Ishikawa (cell line): Measurements from ENCODE around the gene STX18.

Source experiments
- CEBPB ChIP-seq: IDR thresholded peaks from 2 replicates; pipeline ENCODE4 v1.6.1; 2012
- CREB1 ChIP-seq: IDR thresholded peaks from 2 replicates; pipeline ENCODE4 v1.6.1; 2012; ENCODE audit warnings: low read depth
- EGR1 ChIP-seq: IDR thresholded peaks from 2 replicates; pipeline ENCODE4 v1.6.1; 2012
- EP300 ChIP-seq: IDR thresholded peaks from 2 replicates; pipeline ENCODE4 v1.6.1; 2012; ENCODE audit warnings: borderline replicate concordance
- FOXM1 ChIP-seq: IDR thresholded peaks from 2 replicates; pipeline ENCODE4 v1.6.1; 2012; ENCODE audit warnings: low read depth, borderline replicate concordance
- NFIC ChIP-seq: IDR thresholded peaks from 2 replicates; pipeline ENCODE4 v1.6.1; 2012
- RAD21 ChIP-seq: IDR thresholded peaks from 2 replicates; pipeline ENCODE4 v1.6.1; 2012; ENCODE audit warnings: low read depth
- REST ChIP-seq: IDR thresholded peaks from 2 replicates; pipeline ENCODE4 v1.6.1; 2012; ENCODE audit warnings: low read depth, mild to moderate bottlenecking
- TAF1 ChIP-seq: IDR thresholded peaks from 2 replicates; pipeline ENCODE4 v1.6.1; 2012; ENCODE audit warnings: low read depth, mild to moderate bottlenecking
- TCF12 ChIP-seq: IDR thresholded peaks from 2 replicates; pipeline ENCODE4 v1.6.1; 2012; ENCODE audit warnings: low read depth
- TEAD4 ChIP-seq: IDR thresholded peaks from 2 replicates; pipeline ENCODE4 v1.6.1; 2012
- YY1 ChIP-seq: IDR thresholded peaks from 2 replicates; pipeline ENCODE4 v1.6.1; 2012; ENCODE audit warnings: low read depth
- ZBTB7A ChIP-seq: IDR thresholded peaks from 2 replicates; pipeline ENCODE4 v1.6.1; 2012; ENCODE audit warnings: low read depth
- TF ChIP-seq, protein P1 (sequence below): IDR thresholded peaks from 2 replicates; pipeline ENCODE4 v1.6.1; 2012
- TF ChIP-seq, protein P2 (sequence below): IDR thresholded peaks from 2 replicates; pipeline ENCODE4 v1.6.1; 2012

STX18 gene

DNA sequence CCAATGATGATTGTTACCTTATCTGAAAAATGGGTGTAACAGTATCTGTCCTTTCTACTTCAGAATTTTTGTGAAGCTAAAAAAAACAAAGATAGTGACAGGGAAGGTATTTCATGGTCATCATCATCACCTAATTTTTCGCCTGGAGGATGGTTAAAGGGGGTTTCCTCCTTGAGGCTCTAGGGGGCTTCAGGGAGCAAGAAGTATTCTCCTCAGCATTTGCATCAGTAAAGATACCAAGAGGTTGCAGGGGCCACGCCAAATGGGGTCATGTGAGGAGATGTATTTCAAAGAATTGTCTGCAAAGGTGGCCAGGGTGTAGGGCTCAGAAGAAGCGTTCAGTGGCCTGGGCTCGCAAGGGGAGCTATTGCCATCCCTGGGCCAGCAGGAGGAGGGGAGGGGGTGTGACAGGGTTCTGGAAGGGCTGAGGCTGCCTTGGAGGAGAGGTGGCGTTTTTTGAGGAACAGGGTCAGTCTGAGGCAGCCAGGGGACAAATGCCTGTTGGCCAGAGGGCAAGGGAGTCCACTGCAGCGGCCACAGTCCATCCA is 162.2 kb downstream of the STX18 start:
- TF ChIP-seq, protein P1, sequence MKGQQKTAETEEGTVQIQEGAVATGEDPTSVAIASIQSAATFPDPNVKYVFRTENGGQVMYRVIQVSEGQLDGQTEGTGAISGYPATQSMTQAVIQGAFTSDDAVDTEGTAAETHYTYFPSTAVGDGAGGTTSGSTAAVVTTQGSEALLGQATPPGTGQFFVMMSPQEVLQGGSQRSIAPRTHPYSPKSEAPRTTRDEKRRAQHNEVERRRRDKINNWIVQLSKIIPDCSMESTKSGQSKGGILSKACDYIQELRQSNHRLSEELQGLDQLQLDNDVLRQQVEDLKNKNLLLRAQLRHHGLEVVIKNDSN: no peak
- TF ChIP-seq RAD21: no peak
- no peak for TF ChIP-seq TEAD4
- no peak for TF ChIP-seq EP300
- TF ChIP-seq ZBTB7A: no peak
- TF ChIP-seq FOXM1: no peak
- TF ChIP-seq YY1: no peak
- TF ChIP-seq CREB1: no peak
- no peak for TF ChIP-seq TAF1
- TF ChIP-seq NFIC: no peak
- no peak for TF ChIP-seq CEBPB
- no peak for TF ChIP-seq TCF12
- TF ChIP-seq, protein P2, sequence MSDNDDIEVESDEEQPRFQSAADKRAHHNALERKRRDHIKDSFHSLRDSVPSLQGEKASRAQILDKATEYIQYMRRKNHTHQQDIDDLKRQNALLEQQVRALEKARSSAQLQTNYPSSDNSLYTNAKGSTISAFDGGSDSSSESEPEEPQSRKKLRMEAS: no peak
- TF ChIP-seq EGR1: no peak
- no peak for TF ChIP-seq REST

DNA sequence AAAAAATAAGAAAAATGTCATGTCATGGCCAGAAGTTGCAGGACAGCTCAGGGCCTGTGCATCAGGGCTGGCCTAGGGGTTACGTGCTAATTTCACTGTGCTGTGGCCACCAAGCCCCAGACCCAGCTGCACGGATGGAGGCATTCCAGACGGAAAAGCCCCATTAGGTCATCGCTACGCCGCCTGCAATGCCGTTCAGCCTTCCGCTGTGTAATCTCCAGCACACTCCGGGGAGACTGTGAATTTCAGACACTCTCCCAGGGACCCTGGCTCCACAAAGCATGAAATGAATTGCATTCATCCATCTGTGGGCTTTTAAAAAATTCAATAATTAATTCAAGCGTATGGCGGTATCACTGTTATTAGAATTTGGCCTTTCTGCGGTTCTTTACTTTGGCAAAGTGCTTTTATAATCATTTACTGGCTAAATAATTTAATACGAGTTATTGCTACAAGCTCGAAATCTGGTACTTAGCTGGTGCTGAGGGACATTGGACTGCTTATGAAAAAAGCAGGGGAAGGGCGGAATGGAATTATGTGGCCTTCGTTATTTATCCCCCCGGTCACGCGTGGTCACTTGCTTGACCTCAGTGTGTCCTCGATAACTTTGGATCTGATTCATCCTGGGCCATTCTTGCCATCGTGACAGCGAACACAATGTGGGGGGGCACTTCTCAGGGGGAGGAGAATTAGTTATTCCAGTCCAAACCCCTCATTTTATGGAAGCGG is 164.0 kb downstream of the STX18 start:
- TF ChIP-seq EGR1 (no peak), NFIC (no peak)

DNA sequence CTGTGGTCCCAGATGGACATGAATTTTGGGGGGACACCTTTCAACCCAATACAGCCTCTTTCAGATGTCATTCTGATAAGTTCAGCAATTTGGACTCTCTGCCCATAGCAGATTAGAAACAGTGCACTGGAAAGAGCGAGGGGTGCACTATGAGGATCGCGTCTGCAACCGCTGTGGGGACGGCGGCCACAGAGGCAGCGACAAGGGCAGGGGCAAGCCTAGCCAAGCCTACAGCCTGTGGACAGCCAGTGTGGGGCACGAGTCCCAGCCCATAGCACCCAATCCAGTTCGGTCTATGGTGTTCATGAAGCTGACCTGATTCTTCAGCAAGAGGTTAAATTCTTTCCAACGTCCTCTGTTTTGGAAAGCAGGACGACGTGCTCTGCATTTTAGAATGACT is 164.7 kb downstream of the STX18 start:
- TF ChIP-seq REST (no peak), FOXM1 (no peak), YY1 (no peak), TEAD4 (no peak), CEBPB (no peak), TAF1 (no peak), TCF12 (no peak), CREB1 (no peak), RAD21 (no peak), EGR1 (no peak), NFIC (no peak), EP300 (no peak), ZBTB7A (no peak)
- TF ChIP-seq, protein P1: no peak
- TF ChIP-seq, protein P2: no peak

DNA sequence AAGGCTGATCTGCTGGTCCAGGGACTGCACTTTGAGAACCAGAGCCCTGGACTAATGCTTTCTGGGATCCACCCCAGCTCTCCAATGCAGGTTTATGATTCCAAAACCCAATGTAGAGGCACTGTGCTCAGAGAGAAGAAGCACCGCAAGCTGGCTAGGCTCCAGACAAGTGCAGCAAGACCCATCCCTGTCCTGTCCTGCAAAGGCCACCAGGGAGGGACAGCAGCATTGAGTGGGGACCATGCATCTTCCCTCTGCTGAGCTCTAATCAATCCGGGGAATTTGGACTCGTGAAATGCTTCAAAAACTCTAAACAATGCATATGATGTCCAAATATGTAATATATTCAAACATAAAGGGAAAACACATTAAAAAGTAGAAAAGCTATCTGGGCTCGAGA is 165.8 kb downstream of the STX18 start:
- no peak for TF ChIP-seq YY1
- no peak for TF ChIP-seq EGR1
- no peak for TF ChIP-seq TAF1
- no peak for TF ChIP-seq TCF12
- TF ChIP-seq FOXM1: no peak
- no peak for TF ChIP-seq TEAD4
- TF ChIP-seq EP300: no peak
- TF ChIP-seq ZBTB7A: no peak

GRCh38 chr4:4374388-4375098 is 167.3 kb downstream of the STX18 start:
- TF ChIP-seq CEBPB: no peak
- TF ChIP-seq NFIC: no peak
- no peak for TF ChIP-seq CREB1
- no peak for TF ChIP-seq EGR1
- TF ChIP-seq EP300: no peak
